Bronchial epithelial cell (primary cell): ENCODE results near the gene WASF3. TPM values are rescaled to one million over a fixed set of nuclear protein-coding genes. Genes with fewer than 3 reads are reported as not detected.

Experiments
- DNase-seq: peaks from one replicate; pipeline ENCODE4 v3.0.0-alpha.2; 2010; ENCODE audit warnings: low read depth
- FAIRE-seq: peaks from 2 replicates; lab custom pipeline; 2011; peaks lifted over from hg19 to GRCh38; lab: Jason Lieb, UNC
- H3K27me3 ChIP-seq: 2 replicates; pipeline ENCODE4 v1.5.1; 2011; ENCODE audit warnings: low read length; ENCODE audit not compliant: control insufficient read depth, insufficient read depth
- H3K36me3 ChIP-seq: 2 replicates; pipeline ENCODE4 v1.5.1; 2011; ENCODE audit warnings: low read length; ENCODE audit not compliant: control insufficient read depth, insufficient read depth
- H3K4me3 ChIP-seq: 2 replicates; pipeline ENCODE4 v1.5.1; 2011; ENCODE audit warnings: mild to moderate bottlenecking, low read depth, low read length, control low read depth
- total RNA-seq: library from RNA; depleted of rRNA; stranded (reverse); fragments of >200 nt; gene quantifications from 2 replicates; pipeline ENCODE4 v1.2.1, GENCODE V29; 2014
- TF ChIP-seq, protein P1 (sequence below): IDR thresholded peaks from 2 replicates; pipeline ENCODE4 v1.5.1; 2011; ENCODE audit warnings: mild to moderate bottlenecking, moderate library complexity, low read length, control low read depth, inconsistent platforms; ENCODE audit not compliant: insufficient read depth, severe bottlenecking

The WASF3 gene
- total RNA-seq, 1 donor from 2014 or later = 4.5 TPM

DNA sequence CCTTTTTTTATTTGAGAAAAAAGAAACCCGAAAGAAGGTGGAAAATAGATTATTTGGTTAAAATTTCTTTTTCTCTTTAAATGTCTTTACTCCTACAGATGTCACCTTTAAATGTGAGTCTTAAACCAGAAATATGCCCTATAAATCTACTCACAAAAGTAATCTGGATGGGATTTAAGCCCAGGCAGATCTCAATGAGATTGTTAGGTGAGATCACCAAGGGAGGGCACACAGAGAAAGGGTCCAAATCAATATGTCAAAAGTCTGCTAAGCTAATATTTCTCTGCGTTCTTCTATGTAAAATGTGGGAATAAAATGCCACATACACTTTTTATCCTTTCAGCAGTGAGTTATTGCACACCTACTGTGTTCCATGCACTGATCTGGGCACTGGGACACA lies 32.9 kb downstream of the WASF3 start:
- FAIRE-seq = no peak
- H3K36me3 ChIP-seq = no peaks in the 10 kb centered on the region
- no peak for DNase-seq
- TF ChIP-seq, protein P1, sequence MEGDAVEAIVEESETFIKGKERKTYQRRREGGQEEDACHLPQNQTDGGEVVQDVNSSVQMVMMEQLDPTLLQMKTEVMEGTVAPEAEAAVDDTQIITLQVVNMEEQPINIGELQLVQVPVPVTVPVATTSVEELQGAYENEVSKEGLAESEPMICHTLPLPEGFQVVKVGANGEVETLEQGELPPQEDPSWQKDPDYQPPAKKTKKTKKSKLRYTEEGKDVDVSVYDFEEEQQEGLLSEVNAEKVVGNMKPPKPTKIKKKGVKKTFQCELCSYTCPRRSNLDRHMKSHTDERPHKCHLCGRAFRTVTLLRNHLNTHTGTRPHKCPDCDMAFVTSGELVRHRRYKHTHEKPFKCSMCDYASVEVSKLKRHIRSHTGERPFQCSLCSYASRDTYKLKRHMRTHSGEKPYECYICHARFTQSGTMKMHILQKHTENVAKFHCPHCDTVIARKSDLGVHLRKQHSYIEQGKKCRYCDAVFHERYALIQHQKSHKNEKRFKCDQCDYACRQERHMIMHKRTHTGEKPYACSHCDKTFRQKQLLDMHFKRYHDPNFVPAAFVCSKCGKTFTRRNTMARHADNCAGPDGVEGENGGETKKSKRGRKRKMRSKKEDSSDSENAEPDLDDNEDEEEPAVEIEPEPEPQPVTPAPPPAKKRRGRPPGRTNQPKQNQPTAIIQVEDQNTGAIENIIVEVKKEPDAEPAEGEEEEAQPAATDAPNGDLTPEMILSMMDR = no peak
- no peaks in the 10 kb centered on the region for H3K27me3 ChIP-seq
- H3K4me3 ChIP-seq = no peak overlapping the region

DNA sequence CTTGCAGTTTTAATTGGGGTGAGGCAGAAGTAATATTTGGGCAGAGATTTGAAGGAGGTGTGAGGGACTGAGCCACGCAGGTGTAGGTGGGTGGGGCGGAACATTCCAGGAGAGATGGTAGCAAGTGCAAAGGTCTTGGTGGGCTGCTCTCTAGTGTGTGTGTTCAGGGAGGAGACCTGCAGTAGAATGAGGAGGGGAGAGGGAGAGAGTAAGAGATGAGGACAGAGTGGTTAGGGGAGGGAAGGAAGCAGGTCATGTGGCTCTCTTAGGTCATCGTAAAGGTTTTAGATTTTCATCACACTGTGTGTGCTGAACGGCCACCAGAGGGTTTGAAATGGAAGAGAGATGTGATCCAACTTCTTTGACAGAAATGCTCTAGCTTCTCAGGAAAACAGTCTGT lies 33.5 kb downstream of the WASF3 start:
- TF ChIP-seq, protein P1 = no peak
- FAIRE-seq = no peak
- no peak for DNase-seq

DNA sequence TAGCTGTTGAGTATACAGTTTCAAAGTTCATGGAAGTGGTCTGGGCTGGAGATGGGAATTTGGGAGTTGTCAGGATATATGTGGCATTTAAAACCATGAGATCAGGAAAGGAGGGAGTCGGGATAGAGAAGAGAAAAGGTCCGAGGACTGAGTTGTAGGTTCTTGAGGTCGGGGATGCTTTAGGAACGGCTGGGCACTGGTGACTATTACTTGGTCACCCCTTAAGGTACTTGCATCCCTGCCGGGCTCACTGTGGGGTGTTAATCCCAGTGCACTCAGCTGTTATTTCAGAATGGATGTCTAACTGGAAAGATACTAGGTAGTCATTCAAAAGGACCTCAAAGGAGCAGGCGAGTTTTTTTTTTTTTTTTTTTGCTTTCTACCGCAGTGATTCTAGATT lies 34.2 kb downstream of the WASF3 start:
- Histone ChIP-seq H3K27me3 (no peaks in the 10 kb centered on the region), H3K36me3 (no peaks in the 10 kb centered on the region), H3K4me3 (no peak overlapping the region)
- DNase-seq (no peak), FAIRE-seq (no peak)
- TF ChIP-seq, protein P1 = no peak

More for the DNA sequence above, 33.5 kb downstream of the WASF3 start:
- H3K27me3 ChIP-seq = no peaks in the 10 kb centered on the region
- H3K36me3 ChIP-seq = no peaks in the 10 kb centered on the region
- H3K4me3 ChIP-seq = no peak overlapping the region

DNA sequence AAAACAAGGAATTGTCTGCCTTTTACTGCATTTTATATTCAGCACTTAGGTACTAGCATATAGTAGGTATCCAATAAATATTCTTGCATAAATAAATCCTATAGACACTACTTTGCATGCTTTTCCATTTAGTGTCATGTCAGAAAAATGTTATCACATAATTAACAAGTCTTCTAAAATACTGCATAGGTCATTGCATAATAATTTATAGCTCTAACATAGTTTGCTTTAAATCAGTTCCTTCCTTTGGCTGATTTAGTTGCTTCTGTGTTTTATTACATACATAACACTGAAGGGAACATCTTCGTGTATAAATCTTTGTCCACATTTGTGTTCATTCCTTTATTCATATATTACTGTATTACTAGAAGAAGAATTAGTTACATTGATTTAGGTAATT lies 36.2 kb downstream of the WASF3 start:
- H3K36me3 ChIP-seq = no peaks in the 10 kb centered on the region
- DNase-seq (no peak), FAIRE-seq (no peak)
- H3K4me3 ChIP-seq = no peak overlapping the region
- TF ChIP-seq, protein P1 = no peak
- no peaks in the 10 kb centered on the region for H3K27me3 ChIP-seq

DNA sequence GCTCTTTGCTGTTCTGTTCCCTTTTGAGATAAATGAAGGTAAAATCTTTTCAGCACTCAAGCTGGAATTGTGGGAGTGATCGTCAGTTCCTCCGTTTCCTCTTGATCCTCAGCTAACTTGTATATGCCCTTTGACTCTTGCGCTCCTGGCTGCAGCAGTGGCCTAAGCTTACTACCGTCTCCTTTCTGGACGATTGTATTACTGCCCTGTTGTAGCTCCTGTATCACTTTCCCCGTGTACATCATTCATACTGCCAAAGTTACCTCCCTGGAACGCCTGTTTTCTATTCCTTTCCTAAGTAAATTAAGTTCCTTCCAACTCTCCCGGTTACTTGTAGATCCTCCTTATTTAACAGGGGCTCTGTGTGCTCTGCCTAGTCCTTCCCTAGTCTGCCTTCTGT lies 36.9 kb downstream of the WASF3 start:
- Histone ChIP-seq H3K36me3 (no peaks in the 10 kb centered on the region), H3K4me3 (no peak overlapping the region), H3K27me3 (no peaks in the 10 kb centered on the region)
- DNase-seq = no peak
- TF ChIP-seq, protein P1 = no peak
- no peak for FAIRE-seq

DNA sequence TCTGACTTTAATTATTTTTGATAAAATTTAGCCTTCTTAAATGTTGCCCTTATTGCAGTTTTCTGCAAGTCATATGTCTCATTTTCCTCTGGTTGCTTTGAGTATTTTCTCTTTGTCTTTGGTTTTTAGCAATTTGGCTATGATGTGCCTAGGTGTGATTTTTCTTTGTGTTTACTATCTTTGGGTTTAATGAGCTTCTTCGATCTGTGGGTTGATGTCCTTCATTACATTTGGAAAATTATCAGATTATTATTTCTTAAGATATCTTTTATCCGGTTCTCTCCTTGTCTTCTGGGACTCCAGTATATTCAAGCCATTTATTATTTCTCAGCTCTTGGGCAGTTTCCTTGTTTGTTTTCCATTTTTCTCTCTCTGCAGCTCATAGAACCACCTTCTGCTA lies 39.0 kb downstream of the WASF3 start:
- DNase-seq = no peak
- TF ChIP-seq, protein P1 = no peak
- FAIRE-seq = no peak
- Histone ChIP-seq H3K27me3 (no peaks in the 10 kb centered on the region), H3K36me3 (no peaks in the 10 kb centered on the region), H3K4me3 (no peak overlapping the region)
